Neural crest cell (in vitro differentiated cells): Measurements from ENCODE around the gene FAM117B. TPM values are rescaled to one million over a fixed set of nuclear protein-coding genes. Genes with fewer than 3 reads are reported as not detected.
"Not testable (repeated sequence)": the region's sequence is repeated elsewhere in the genome, so short reads cannot be mapped to it uniquely, and the experiment has no call there.

Experiments used
- DNase-seq: peaks from one replicate; pipeline ENCODE4 v3.0.0; 2021; ENCODE audit warnings: low read depth, mixed read lengths, low spot score
- H3K27ac Mint-ChIP-seq: one replicate; pipeline ENCODE4 v1.8.0; 2021; ENCODE audit warnings: mild to moderate bottlenecking, mixed read lengths; ENCODE audit not compliant: unreplicated experiment
- H3K27me3 Mint-ChIP-seq: 2 replicates; pipeline ENCODE4 v1.8.0; 2021; ENCODE audit warnings: low read depth, mild to moderate bottlenecking, mixed read lengths
- H3K36me3 Mint-ChIP-seq: 2 replicates; pipeline ENCODE4 v1.8.0; 2021; ENCODE audit warnings: low read depth, mild to moderate bottlenecking, mixed read lengths
- H3K4me1 Mint-ChIP-seq: 2 replicates; pipeline ENCODE4 v1.8.0; 2021; ENCODE audit warnings: mixed read lengths
- H3K4me3 Mint-ChIP-seq: one replicate; pipeline ENCODE4 v1.8.0; 2021; ENCODE audit warnings: mild to moderate bottlenecking, mixed read lengths
- H3K9me3 Mint-ChIP-seq: 2 replicates; pipeline ENCODE4 v1.8.0; 2021; ENCODE audit warnings: mixed read lengths
- CTCF ChIP-seq: fragments of 200-600 bp; sonication (generic); conservative IDR thresholded peaks from 2 replicates; pipeline ENCODE4 v1.5.0; 2021; ENCODE audit warnings: antibody characterized with exemption, mild to moderate bottlenecking
- total RNA-seq: library from RNA; stranded (reverse); gene quantifications from 2 replicates; pipeline ENCODE4 v1.2.1, GENCODE V29; 2021

Gene FAM117B
- total RNA-seq, 1 donor from 2014 or later = 22.8 TPM

- H3K4me1 Mint-ChIP-seq = no peaks in the 10 kb centered on the region
- H3K9me3 Mint-ChIP-seq = no peaks in the 10 kb centered on the region
- H3K4me3 Mint-ChIP-seq = no peak overlapping the region
- DNase-seq = no peak
- no peaks in the 10 kb centered on the region for H3K27me3 Mint-ChIP-seq
- H3K27ac Mint-ChIP-seq = no peak overlapping the region
- H3K36me3 Mint-ChIP-seq = peaks cover 13% of the 10 kb centered on the region
- no peak for TF ChIP-seq CTCF
Observed at GRCh38 chr2:202786842-202787241, 152.1 kb downstream of the FAM117B start.

GRCh38 chr2:202790676-202791075, 155.9 kb downstream of the FAM117B start:
- no peaks in the 10 kb centered on the region for H3K4me1 Mint-ChIP-seq
- peak overlapping the region; percentile 95 for H3K27ac Mint-ChIP-seq
- H3K9me3 Mint-ChIP-seq = no peaks in the 10 kb centered on the region
- H3K4me3 Mint-ChIP-seq = no peak overlapping the region
- TF ChIP-seq CTCF = no peak
- no peak for DNase-seq
- H3K36me3 Mint-ChIP-seq = peaks cover 10% of the 10 kb centered on the region
- H3K27me3 Mint-ChIP-seq = no peaks in the 10 kb centered on the region

- H3K4me3 Mint-ChIP-seq = no peak overlapping the region
- no peak for DNase-seq
- H3K27me3 Mint-ChIP-seq = no peaks in the 10 kb centered on the region
- H3K4me1 Mint-ChIP-seq = no peaks in the 10 kb centered on the region
- H3K27ac Mint-ChIP-seq = no peak overlapping the region
- peaks cover 6% of the 10 kb centered on the region for H3K9me3 Mint-ChIP-seq
- peaks cover 18% of the 10 kb centered on the region for H3K36me3 Mint-ChIP-seq
- no peak for TF ChIP-seq CTCF
Observed at GRCh38 chr2:202797944-202798343, 163.2 kb downstream of the FAM117B start.

GRCh38 chr2:202805911-202806310, 171.1 kb downstream of the FAM117B start:
- peaks cover 14% of the 10 kb centered on the region for H3K36me3 Mint-ChIP-seq
- DNase-seq = peak; percentile 18
- not testable (repeated sequence) for H3K27ac Mint-ChIP-seq, H3K27me3 Mint-ChIP-seq, H3K9me3 Mint-ChIP-seq
- peak overlapping the region; percentile 4 for H3K4me3 Mint-ChIP-seq
- peaks cover 11% of the 10 kb centered on the region for H3K4me1 Mint-ChIP-seq

- not testable (repeated sequence) for H3K27ac Mint-ChIP-seq, H3K9me3 Mint-ChIP-seq, H3K27me3 Mint-ChIP-seq, DNase-seq, H3K4me3 Mint-ChIP-seq
- peaks cover 20% of the 10 kb centered on the region for H3K36me3 Mint-ChIP-seq
- H3K4me1 Mint-ChIP-seq = peaks cover 11% of the 10 kb centered on the region
Observed at GRCh38 chr2:202807431-202808138, 172.8 kb downstream of the FAM117B start.

- H3K9me3 Mint-ChIP-seq = peaks cover 3% of the 10 kb centered on the region
- DNase-seq = no peak
- no peak overlapping the region for H3K4me3 Mint-ChIP-seq
- H3K4me1 Mint-ChIP-seq = peaks cover 11% of the 10 kb centered on the region
- H3K27me3 Mint-ChIP-seq = no peaks in the 10 kb centered on the region
- peaks cover 20% of the 10 kb centered on the region for H3K36me3 Mint-ChIP-seq
- H3K27ac Mint-ChIP-seq = no peak overlapping the region
- no peak for TF ChIP-seq CTCF
Observed at GRCh38 chr2:202808754-202809153, 174.0 kb downstream of the FAM117B start.
